Measurements from ENCODE around the gene FOCAD.
"Not testable (repeated sequence)": the region's sequence is repeated elsewhere in the genome, so short reads cannot be mapped to it uniquely, and the experiment has no call there.

Gene FOCAD

DNA sequence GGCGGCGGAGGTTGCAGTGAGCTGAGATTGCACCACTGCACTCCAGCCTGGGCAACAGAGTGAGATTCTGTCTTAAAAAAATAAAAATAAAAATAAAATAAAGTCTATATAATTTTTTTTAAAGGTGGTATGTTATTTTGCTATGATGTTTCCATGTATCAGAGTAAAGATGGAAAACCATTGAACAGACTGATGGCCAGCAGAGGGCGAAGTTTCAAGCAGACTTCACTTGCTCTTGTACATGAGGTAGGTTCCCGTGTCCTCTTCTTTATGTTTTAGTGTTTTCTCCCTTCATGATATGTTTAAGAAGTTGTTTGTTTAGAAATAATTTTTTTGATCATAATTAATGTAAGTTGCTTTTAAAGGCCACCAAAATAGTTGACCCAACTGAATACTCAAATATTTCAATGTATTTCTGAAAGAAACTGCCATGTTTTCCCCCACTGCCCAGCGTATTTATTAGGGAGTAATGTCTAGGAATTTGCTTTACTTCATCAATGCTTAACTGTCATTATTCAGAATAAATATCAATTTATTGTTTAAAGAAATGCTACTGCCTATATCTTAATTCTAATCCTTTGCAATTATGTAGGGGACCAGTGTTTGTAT lies 201.0 kb downstream of the FOCAD start:
- DNase-seq (ENCODE audit: low read depth) = peak; percentile 38

DNA sequence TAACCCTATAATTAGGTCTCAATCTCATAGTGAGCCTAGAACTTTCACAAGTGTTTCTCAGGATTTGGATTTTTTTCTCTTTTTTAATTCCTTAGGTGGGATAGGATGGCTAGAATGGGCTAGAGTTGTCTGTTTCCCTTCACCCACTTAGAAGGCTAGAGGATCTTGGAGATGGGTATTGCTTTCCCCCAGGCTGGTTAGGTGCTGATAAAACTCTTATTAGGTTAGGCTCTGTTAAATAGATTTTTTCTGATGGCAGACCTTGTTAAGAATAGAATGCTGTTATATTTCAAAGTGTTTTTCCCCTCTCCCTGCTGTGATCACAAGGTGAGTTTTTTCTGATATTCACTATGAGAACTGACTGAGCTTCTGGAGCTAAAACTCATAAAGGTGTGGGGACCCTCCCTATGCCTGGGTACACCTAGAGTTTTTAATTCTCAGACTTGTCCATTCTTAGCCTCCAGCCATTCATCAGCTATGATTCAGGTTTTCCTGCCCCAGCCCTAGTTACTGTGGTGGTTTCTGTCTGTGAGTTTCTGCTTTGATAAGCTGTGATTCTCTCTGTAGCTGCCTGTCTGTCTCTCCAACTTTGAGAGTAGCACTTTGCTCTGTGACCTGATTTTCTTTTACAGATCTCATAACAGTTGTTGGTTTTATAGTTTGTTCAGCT lies 215.0 kb downstream of the FOCAD start:
- no peak for DNase-seq (ENCODE audit: low read depth)

DNA sequence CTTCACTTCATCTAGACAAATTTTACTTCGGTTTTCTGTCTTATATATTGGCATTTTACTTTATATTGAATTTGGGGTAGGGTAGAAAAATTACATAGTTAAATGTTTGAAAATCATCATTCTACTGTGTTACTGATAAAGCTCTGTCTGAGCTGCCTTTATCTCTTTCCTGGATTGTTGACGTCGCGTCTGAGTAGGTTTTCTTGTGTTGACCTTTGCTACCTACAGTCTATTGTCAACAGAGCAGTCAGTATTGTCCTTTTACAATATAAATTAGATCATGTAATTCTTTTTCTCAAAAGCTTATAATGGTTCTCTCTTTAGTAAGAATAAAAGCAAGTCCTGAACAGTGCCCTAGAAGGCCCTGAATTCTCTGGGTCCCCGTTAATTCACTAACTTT lies 219.2 kb downstream of the FOCAD start:
- no peak for DNase-seq (ENCODE audit: low read depth)

DNA sequence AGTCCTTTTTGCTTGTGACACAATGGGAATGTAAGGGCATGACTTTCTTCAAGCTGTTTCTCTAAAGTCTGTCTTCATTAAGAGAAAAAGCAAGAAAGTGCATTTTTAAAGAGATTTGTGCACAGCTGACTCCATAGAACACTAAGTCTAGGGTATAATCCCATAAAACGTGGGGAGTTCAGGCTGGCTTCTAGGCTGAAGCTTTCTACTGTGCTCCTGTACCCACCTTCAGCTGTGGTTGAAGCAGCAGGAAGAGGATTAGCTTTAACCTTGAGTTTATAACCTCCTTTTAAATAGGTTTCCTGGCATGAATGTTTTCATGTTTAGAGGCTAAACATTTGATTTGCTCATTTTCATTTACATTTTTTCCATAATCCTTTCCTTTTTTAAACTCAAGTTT lies 220.9 kb downstream of the FOCAD start:
- DNase-seq (ENCODE audit: low read depth) = no peak

DNA sequence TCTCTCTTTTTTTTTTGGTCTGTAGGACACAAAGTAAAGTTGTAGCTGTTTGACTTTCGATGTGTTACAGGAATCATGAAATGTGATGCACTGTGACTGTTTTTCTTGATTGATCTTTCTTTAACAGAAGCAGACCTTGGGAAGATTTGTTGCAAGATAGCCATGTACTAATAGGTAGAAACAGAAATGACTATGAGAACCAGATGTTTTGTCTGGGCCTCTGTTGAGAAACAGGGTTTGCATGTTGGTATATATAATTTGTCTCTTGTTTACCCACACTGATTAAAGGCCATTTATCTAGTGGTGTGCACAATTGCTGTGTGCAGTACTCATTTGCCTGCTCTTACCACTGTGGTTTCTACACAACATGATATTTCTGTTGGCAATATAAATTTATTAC lies 222.3 kb downstream of the FOCAD start:
- no peak for DNase-seq (ENCODE audit: low read depth)

DNA sequence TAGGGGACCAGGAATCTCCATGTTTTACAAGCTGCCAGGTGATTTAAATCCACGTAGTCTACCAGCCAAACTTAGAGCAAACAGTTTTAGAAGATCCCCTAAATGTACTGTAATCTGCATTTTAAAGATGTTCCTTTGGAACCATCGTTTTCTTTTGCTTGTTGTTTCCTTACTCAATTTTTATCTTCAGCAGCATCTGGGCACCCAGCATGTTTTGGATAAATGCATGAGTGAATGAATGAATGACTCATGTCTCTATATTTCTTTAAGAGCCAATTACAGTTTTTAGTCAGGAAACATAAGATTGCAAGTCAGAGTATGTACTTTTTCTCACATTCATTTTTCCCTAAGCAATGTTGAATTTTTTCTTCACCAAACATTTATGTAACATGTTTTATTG lies 224.4 kb downstream of the FOCAD start:
- no peak for DNase-seq (ENCODE audit: low read depth)

DNA sequence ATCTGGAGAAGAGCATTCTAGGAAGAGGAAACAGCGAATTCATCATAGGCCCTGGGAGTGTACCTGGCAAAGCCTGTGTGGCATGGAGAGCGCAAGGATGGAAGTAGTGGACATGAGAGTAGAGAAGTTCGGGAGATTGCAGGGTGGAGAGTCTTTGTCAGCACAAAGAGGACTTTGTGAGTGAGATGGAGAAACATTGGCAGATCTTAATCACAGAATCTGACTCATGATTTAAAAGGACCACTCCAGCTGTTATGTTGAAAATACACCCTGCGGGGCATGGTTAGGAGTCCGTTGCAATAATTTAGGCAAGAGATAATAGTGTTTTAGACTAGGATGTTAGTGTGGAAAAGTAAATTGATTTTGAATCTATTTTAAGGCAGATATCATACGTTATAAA lies 230.5 kb downstream of the FOCAD start:
- no peak for DNase-seq (ENCODE audit: low read depth)

DNA sequence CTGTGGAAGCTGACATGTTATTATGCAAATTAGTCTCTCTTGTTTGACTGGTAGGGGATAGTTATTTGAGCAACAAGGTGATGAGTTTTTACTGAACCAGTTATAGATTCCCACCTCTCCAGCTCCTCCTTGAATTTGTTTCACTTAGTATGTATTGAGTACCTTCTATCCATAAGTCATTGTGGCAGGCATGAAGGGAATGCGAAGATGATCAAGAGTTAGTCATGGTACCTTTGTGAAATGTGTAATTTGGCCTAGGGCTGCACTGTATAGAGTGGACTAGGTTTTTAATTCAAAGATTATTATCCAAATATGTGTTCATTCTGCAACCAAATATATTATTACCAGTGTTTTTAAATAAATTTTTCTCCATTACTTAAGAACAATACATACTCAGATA lies 237.3 kb downstream of the FOCAD start:
- no peak for DNase-seq (ENCODE audit: low read depth)

DNA sequence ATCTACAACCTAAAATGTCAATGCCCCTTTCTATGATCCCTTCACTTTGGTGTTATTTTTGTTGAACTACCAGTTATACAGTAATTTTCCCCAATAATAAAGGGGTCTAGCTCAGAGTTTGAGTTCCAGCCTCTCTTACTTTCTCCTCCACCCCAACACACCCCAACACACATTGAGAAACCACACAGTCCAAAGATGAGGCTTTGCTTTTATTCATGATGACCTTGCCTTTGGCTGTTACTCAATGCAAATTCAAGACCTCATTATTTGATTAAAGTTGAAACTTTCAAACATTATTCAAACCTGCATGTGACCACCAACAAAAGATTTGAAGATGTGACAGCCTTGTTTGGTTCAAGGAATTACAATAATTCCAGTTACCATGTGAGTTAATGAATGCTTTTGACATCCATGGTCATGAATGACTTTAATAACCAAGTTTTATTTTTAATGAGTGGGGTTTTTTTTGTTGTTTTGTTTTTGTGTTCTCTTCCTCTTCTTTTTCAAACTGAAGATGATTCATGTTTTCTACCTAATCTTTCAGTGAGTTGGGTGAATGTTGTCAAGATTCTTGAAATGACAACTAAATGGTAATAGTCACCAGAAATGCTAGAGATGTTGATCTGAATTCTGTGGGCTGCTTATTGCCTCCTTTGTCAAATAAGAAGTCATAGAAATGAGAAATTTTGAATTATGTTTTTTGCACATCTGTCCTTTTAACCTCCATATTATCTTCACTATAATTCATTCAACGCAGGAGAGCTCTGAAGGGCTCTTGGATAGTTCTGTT lies 241.4 kb downstream of the FOCAD start:
- no peak for DNase-seq (ENCODE audit: low read depth)

DNA sequence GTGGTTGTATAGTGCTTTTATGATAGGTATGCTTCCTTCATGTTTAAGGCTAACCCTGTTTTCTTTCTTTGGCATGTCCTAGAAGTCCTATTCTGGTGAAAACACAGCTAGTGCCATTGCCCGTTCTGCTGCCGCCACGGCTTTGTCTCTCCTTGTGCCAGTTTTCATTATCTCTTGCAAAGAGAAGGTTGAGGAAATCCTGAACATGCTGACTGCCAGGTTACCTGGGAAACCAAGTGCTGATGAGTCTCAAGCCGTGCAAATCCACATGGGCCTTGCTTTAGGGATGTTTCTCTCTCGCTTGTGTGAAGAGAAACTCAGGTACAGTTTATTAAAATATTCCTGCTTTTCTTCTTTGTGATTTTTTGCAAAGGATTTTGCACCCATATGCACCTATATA lies 245.2 kb downstream of the FOCAD start:
- no peak for DNase-seq (ENCODE audit: low read depth)

DNA sequence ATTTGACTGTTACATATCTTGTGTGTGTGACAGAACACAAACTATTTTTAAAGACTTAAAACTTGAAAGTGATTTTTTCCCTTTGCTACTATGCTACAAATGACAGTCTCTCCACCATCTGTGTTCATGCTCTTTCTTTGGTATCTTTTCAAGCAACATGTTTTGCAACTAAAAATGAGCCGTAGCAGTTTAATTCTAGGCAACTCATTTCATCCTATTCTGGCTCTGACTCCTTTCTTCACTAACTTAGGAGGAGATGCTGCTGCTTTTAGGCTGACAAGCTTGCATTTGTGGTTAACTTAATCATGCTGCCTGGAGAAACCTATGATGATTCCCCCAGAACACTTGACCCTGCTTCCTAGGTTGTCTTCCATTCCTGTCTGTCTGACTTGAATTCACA lies 246.8 kb downstream of the FOCAD start:
- no peak for DNase-seq (ENCODE audit: low read depth)

DNA sequence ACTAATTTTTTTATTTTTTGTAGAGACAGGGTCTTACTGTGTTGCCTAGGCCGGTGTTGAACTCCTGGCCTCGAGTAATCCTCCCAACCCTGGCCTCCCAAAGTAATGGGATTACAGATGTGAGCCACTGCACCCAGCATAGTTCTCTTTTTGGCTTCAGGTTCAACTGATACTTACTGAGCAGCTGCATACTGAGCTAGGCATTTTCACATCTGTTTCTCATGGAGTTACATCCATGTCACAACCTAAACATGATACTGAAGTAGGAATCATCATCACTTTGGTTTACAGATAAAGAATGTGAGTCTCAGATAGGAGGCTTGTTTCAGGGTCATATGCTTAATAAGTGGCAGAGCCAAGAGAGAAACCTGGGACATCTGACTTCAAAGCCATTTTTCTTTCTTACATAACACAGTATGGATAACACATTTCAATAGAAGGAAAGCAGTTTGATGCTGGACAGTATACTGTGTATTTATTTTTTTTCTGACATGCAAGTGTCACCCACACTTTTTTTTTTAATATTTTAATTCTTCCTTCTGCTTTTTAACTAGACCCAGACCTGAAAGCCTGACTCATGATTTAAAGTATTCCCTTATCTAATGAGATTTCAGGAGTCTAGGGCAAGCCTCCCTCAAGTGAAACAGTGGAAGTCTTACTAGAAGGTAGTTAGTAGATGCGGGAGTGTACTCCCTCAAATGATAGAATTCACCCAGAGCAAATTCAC lies 256.6 kb downstream of the FOCAD start:
- DNase-seq (ENCODE audit: low read depth) = no peak

DNA sequence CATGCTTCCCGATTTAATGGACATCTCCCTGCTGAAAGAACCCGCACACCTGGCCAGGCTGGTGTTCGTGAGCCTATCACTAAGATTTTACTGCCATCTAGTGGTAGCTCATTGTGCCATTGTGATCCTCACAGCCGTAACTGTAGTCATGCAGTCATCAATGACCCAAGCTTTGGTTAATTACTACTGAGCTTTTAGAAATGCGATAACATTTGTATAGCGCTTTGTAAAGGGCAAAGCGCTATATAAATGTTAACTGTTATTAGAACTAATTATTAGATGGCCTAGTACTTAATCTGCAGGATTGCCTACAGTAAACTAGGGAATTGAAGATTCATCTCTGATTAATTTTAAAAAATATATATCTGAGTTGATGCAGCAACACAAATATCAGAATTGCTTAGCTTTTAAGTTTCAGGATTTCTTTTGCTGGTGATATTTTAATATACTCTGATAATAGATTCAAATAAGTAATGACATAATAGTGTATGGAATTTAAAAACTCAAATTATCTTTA lies 257.2 kb downstream of the FOCAD start:
- DNase-seq (ENCODE audit: low read depth) = peak; percentile 43

DNA sequence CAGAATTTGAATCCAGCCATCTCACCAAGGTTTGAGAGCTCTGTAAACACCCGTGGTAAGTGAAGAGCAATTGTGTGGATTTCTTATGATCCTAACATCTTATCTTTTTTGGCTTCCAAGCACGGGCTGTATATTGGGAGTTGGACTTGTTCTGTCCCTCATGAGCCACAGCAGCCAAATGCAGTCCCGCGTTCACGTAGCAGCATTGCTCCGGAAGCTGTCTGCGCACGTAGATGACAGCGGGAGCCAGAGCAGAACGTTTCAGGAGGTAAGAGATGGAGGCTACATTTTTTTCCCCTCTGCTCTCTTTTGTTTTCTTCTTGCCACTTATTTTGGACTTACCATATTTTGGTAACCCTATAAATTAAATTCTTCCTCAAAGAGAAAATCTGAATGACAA lies 260.4 kb downstream of the FOCAD start:
- DNase-seq (ENCODE audit: low read depth) = no peak

DNA sequence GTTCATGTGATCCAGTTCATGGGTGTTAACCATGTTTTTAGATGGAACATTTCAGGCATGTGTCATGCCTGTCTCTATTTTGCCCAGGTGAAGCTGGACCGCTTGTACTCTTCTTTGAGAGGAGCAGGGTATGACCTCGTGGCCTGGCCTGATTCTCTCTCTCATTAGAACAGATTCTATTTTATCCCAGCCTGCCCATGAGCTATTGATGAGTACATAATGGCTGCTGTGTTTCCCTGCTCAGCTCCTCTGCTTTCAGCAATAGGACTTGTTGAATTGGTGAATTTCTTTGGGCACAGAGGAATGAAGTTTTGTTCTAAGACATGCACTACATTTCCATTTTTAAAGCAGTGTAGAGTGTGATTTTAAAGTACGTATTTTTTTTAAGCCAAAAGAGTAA lies 261.2 kb downstream of the FOCAD start:
- DNase-seq (ENCODE audit: low read depth) = no peak

DNA sequence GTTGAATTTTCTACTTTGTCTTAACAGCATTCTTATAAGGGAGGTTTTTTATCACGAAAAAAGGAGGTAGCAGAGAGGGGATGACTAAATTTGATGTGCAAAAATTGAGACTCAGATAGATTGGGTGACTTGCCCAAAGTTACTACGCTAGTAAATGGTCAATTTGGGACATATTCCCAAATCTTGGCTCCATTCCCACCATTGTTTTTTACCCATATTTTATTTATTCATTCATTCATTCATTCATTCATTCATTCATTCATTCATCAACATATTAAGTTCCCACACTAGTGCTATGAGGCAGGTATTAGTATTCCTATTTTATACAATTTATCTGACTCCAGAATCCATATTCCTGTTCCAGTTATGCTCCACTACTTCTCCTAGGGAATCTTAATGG lies 261.8 kb downstream of the FOCAD start:
- no peak for DNase-seq (ENCODE audit: low read depth)

DNA sequence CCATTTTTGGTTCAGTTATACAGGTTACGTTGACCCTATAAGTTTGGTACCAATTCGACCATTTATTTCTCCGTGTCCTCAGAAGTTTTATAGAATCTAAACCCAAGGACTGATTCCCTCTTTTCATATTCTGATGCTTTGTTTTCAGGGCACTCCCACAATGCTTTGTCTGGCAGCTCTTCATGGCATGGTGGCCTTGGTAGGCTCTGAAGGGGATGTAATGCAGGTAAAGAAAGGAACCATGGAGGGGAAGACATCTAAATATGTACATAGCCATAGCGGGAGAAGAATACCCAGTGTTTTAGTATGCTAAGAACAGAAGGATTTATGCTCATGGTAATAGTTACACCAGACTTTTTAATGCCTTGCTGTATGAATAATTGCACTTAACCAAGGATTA lies 264.6 kb downstream of the FOCAD start:
- DNase-seq (ENCODE audit: low read depth) = no peak

DNA sequence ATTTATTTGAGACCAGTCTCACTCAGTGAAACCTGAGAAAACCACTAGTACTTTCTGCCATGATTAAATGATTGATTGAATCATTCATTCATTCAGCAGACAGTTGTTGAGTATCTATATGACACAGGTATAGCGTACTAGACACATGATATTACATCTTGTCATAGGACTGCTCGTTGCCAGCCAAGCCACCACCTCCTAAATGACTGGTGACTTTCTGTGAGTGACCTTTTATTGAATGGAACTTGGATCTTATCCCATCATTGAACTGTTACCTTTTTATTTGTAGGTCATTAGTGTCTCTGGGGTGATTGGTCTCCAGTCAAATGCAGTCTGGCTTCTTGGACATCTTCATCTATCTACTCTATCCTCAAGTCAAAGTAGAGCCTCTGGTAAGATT lies 266.6 kb downstream of the FOCAD start:
- DNase-seq (ENCODE audit: low read depth) = no peak

DNA sequence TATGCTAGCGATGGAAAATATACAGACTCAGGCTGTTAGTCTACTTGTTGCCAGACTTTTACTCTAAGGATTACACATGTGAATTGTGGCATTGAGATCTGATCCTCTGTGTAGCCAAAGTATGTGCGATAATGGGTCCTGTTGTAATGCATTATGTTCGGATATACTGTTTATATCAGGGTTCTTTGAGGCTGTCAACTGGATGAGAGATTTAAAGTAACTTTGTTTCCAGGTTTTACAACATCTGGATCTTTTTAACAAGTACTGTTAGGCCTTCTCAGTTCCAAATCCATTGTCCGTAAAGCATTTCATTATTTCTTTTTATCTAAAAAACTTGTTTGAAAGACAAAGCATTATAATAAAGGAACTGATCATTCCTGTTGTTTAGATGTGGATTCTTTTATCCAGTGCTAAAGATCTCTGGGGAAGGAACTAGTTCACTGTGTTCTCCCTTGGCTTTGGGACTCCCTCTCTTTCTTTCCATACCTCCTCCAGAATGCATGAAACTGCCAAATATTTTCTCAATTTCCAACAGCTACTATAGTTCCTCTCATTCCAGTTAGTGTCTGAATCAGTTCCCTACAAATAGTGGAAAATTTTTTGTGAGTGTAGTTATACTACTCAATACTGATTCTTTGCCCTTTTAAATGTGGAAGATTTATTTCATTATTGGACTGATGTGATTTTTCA lies 278.6 kb downstream of the FOCAD start:
- no peak for DNase-seq (ENCODE audit: low read depth)

DNA sequence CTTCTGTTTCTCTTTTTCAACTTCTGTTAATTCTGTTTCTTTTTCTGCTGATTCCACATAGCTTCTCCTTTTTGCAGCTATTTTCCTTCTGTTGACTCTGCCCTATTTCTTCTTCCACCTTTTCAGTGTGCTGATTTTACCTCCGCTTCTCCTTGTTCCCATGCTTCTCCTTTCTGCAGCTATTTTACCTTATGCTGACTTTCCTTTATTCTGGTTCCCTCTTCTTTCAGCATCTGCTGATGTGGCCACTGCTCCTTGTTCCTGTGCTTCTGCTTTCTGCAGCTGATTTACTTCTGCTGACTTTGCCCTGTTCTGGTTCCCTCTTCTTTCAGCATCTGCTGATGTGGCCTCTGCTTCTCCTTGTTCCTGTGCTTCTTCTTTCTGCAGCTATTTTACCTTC lies 288.6 kb downstream of the FOCAD start:
- no peak for DNase-seq (ENCODE audit: low read depth)

DNA sequence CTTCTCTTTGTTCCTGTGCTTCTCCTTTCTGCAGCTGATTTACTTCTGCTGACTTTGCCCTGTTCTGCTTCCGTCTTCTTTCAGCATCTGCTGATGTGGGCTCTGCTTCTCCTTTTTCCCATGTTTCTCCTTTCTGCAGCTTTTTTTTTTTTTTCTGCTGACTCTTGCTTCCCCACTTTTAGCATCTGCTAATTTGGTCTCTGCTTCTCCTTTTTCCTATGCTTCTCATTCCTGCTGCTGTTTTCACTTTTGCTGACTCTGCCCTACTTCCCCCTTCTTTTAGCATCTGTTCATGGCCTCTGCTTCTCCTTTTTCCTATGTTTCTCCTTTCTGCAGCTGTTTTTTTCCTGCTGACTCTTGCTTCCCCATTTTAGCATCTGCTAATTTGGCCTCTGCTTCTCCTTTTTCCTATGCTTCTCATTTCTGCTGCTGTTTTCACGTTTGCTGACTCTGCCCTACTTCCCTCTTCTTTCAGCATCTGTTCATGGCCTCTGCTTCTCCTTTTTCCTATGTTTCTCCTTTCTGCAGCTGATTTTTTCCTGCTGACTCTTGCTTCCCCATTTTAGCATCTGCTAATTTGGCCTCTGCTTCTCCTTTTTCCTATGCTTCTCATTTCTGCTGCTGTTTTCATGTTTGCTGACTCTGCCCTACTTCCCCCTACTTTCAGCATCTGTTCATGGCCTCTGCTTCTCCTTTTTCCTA lies 289.3 kb downstream of the FOCAD start:
- not testable (repeated sequence) for DNase-seq (ENCODE audit: low read depth)
